Activated naive CD8-positive, alpha-beta T cell treated with anti-CD3 and anti-CD28 coated beads, Interleukin-2, amount 50 U/mL, for 16 hours (primary cell): ENCODE data around the gene ACADS.

Experiments
- DNase-seq: peaks from one replicate; pipeline ENCODE4 v3.0.0-alpha.2; 2020; ENCODE audit warnings: low read depth, low spot score

Gene ACADS, protein sequence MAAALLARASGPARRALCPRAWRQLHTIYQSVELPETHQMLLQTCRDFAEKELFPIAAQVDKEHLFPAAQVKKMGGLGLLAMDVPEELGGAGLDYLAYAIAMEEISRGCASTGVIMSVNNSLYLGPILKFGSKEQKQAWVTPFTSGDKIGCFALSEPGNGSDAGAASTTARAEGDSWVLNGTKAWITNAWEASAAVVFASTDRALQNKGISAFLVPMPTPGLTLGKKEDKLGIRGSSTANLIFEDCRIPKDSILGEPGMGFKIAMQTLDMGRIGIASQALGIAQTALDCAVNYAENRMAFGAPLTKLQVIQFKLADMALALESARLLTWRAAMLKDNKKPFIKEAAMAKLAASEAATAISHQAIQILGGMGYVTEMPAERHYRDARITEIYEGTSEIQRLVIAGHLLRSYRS

GRCh38 chr12:120725659-120726509 lies at the start of gene ACADS:
TSS of gene ACADS (plus strand) at chr12:120725826. CDS start at chr12:120725886, 60 bp downstream.
- DNase-seq = peak; percentile 80

DNA sequence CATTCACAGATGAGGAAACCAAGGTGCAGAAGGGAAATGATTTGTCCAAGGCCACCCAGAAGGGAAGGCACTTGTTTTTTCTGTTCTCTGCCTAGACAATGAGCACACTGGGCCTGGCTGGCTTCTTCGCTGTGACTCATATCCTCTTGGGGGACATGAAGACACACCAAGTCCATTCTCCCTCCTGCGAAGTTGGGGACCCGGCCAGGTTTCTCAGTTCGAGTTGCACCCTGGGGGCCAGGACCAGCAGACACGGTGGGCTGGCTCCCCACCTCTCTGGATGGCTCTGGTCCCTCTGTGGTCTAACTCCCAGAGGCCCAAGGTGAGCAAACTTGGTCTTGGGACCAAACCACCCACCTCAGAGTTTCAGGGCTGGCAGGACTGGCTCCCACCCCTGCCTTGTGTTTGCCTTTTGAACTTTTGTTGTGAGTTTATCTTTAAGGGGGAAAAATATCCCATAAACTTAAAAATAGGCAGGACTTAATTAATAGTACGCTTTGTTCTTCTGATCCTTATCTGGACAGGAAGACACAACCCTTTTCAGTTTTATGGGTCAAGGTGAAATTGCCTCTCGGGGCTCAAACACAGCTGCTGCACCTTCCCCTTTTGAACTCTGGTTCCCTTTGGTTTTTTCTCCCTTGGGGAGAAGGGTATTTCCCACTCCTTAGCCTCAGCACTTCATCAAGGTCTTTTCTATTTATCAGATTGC lies 47.7 kb upstream of the ACADS start:
- no peak for DNase-seq

DNA sequence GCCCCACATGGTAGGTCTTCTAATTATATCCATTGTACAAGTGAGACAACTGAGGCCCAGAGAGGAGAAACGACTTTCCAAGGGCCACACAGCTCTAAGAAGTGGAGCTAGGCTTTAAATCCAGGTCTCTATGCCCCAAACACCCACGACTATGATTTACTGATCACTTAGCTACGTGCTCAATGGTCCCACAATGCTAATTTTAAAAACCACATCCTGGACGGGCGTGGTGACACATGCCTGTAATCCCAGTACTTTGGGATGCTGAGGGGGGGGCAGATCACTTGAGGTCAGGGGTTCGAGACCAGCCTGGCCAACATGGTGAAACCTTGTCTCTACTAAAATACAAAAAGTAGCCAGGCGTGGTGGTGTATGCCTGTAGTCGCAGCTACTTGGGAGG lies 47.1 kb upstream of the ACADS start:
- no peak for DNase-seq

DNA sequence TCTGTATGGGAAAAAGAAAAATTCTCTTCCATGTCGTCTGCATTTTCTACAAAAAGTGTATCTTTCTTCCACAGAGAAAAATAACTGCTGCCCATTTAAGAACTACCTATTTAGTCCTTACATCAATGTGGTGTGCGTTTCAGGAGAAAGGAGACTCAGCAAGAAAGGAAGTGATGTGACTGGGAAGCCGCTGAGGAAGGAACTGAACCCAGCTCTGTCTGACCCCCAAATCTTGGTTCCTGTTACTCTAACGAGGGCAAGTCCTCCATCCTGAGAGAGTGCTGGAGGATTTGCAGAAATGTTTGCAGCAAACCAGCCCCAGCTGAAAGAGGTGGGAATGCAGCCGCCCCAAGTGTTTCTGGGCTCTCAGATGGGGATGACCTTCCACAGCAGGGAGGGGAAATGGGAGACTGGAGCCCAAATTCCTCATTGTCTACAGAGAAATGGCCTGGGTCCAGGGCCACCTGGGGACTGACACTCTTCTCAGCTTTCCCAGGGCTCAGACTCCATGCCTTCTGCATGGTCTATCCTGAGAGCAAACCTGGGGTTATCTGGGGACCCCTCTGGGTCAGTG lies 45.4 kb upstream of the ACADS start:
- DNase-seq = no peak

GRCh38 chr12:120684523-120684932 lies 41.1 kb upstream of the ACADS start:
- DNase-seq = no peak

DNA sequence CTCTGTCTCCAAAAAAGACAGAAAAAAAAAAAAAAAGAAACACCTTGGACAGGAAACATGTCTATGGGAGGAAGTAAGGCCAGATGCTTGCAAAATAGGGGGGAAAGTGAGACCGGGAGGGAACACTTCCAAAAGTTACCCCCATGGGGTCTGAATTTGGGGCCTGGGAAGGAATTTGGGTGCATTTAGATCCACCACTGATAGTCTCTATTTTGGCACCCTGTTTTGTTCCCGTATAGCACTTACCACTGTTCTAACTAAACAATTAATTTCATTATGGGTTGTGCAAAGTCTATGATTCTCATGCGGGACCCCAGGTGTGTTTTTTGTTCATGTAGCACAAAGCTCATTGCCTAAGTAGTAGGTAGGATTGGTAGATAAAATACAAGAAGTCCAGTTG lies 40.1 kb upstream of the ACADS start:
- no peak for DNase-seq

DNA sequence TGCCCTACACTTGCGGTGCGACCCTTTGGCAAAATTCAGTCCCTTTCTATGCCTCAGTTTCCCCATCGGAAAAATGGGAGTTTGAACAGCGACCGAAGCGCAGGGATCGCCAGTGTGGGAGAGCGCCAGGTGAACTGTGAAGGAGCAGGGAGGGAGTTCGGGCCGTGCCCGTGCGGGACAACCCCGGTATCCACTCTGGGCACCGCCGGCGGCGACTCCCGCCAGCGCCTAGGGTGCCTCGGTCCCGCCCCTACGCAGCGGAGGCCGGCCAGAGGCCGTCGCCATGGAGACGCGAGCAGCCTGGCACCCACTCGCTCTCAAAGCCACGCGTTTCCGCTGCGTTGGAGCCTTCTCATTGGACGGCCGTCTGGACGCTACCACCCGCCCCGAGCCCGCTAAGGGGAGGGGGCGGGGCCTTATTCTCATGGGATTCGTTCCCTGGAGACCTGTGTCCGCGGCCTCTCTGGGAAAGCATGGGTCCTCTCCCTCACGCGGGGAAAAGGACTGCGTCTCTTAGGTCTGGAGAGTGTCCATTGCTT lies 39.4 kb upstream of the ACADS start:
- DNase-seq = peak; percentile 91

DNA sequence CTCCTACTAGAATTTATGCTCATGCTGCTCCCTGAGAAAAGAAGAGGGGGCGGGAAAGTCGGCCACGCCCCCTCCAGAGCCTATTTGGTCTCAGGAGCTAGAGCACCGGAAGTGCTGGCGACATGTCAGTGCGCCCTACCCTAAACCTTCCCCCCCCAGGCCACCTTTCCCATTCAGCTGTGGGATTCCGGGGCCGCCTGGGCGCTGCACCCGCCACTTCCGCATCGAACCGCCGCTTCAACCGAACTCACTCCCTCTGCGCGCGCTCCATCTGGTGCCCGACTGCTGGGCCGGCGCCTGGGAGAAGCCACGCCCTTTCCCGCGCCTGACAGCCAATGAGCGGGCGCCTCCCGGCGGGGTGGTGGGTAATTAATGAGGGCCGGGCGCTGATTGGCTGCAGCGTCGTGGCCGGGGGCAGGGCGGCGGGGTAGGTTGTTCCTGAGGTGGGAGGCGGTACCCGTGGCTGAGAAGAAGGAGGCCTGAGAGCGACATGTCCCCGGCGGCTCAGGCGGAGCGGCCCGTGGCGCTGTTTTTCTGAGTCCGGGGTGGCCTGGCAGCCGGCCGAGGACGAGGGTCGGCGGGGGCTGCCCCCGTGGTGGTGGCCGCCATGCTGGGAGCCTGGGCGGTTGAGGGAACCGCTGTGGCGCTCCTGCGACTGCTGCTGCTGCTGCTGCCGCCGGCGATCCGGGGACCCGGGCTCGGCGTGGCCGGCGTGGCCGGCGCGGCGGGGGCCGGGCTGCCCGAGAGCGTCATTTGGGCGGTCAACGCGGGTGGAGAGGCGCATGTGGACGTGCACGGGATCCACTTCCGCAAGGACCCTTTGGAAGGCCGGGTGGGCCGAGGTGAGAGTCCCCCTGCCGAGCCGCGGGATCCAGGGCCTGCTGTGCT lies 38.7 kb upstream of the ACADS start, which contains the start of gene MLEC:
MLEC (plus strand) TSS at position 460 of the 888 bp plus-strand sequence; CDS start at position 608, 148 bp downstream.
- peak; percentile 97 for DNase-seq

- no peak for DNase-seq
Observed at GRCh38 chr12:120687578-120688289, 37.9 kb upstream of the ACADS start.

- no peak for DNase-seq
Observed at GRCh38 chr12:120688527-120689071, 37.0 kb upstream of the ACADS start.

DNA sequence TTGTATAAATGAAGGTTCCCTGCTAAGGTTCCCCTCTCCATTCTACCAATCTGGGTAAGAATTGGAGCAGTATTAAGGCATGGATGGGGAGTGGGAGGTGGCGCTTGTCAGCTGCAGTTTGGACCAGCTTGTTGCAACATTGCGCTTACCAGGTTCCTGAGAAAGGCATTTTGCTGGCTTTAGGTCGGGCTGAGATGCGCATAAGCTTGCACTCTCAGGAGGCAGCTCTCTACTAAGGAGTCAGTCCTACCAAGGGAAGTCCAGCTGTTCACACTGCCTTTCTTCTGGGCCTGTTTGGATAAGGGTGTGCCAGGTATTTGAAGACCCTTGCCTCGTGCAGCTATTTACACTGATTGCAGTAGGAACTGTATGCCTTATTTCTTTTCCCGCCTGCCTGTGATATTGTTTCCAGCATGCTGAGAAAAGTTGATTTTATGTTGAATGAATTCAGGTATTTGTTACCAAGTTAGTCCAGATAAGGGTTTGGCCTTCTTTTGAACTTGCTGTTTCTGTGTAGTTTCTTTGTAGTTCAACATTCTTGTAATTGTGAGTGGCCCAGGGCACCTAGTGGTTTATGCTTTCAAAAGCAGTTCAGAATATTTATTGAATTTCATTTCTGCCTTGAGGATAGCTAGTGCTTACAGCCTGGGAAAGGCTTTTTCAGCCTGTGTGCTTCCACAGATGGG lies 36.1 kb upstream of the ACADS start:
- no peak for DNase-seq

- no peak for DNase-seq
Observed at GRCh38 chr12:120690083-120690450, 35.6 kb upstream of the ACADS start.

DNA sequence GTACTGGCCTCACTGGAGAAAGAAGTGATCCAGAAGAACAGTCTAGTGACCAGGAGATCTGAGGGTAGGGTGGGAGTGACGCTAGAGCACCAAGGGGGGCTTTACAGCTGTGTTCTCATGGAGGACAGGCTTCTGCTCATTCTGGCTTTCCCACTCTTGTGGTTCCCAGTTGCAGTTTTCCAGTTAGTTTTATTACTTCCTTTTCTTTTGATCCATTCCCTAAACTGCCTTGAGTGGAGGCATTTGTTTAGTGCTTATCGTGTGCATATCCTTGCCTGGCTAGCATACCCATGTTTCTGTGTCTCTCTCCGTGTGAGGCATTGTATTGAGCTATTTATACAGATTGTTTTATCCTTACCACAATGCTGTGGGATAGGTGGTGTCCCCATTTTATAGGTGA lies 34.6 kb upstream of the ACADS start:
- DNase-seq = no peak

DNA sequence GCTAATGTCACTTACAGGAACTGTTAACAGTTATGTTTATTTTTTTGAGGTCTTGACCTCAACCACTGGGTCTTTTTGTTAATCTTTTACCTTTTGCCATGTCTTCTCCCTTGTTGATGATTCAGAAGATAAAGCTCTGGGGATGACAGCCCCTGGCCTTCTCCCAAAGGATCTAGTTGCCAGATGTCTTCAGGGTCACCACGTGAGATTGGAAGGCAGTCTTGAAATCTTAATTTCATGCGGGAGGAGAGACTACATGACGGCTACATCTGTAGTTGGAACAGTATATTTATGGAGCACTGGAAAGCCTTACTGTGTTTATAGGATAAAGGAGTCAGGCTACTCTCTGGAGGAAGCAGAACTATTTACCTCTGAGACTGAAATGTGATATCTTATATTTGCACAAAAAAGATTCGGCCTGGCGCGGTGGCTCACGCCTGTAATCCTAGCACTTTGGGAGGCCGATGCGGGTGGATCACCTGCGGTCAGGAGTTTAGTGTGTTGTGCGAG lies 33.0 kb upstream of the ACADS start:
- no peak for DNase-seq

DNA sequence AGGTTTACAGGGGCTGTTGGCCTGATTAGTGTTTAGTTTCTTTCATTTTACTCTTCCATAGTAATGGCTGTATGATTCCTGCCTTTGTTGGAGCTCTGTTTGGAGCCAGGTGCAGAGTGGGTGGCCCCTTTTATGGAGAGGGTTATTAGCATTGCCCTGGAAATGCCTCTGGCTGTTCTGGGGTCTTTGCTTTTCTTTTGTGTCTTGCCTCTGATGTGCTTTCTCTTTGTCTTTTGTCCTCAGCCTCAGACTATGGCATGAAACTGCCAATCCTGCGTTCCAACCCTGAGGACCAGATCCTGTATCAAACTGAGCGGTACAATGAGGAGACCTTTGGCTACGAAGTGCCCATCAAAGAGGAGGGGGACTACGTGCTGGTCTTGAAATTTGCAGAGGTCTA lies 31.8 kb upstream of the ACADS start:
- DNase-seq = no peak

DNA sequence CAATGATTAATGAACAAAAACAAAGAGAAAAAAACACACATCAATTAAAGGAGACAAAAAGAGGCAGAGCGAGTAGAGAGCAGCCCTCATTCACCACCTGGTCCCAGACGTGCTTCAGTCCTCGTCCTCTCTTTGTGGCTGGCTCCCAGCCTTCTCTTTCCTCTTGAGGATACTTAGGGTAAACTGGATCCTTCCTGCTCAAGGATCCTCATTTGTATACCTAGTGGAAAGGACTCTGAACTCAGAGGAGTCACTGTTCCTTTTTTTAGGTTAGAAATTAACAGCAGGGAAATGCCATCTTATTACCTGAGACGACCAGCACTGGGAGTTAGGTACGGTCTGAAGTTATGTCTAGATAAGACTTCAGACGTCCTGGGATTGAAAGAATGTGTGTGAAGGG lies 29.0 kb upstream of the ACADS start:
- DNase-seq = no peak

GRCh38 chr12:120697344-120697743 lies 28.3 kb upstream of the ACADS start:
- DNase-seq = no peak

GRCh38 chr12:120698665-120699064 lies 27.0 kb upstream of the ACADS start:
- DNase-seq = no peak

DNA sequence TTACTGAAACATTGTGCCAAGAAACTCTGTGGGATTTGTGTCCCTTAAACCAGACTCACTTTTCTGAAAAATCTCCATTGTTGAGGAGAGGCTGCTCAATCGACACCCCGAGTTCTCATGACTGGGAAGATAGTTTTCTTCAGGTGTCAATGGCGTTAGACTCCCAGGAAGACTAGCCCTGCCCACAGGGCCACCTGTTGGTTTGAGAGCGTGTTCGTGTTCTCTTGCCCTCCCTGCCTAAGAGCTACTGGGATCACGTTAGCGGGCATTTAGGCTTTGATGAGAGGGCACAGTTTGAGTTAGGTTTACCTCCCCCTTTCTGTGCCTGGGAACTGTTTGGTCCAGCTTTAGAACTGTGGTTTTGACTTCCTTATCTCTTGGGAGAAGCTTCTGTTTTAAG lies 26.1 kb upstream of the ACADS start:
- DNase-seq = no peak
